WERI-Rb-1 (cell line): ENCODE data around the gene LMOD3.

Experiments
- DNase-seq: peaks from one replicate; pipeline ENCODE4 v3.0.0-alpha.2; 2020
- H3K27ac ChIP-seq: fragments of 250-450 bp; sonication (Bioruptor Pico); 2 replicates; pipeline ENCODE4 v1.5.1; 2020; ENCODE audit warnings: mild to moderate bottlenecking, moderate library complexity
- H3K27me3 ChIP-seq: fragments of 250-450 bp; sonication (Bioruptor Pico); 2 replicates; pipeline ENCODE4 v1.5.1; 2021; ENCODE audit warnings: mild to moderate bottlenecking, low read depth, moderate library complexity; ENCODE audit not compliant: insufficient read depth, severe bottlenecking
- H3K36me3 ChIP-seq: fragments of 250-450 bp; sonication (Bioruptor Pico); 2 replicates; pipeline ENCODE4 v1.5.1; 2020; ENCODE audit warnings: mild to moderate bottlenecking, moderate library complexity
- H3K4me3 ChIP-seq: 2 replicates; pipeline ENCODE4 v1.5.1; 2011; ENCODE audit warnings: low read depth, mild to moderate bottlenecking, control low read depth, low read length
- H3K9me3 ChIP-seq: fragments of 250-450 bp; sonication (Bioruptor Pico); 2 replicates; pipeline ENCODE4 v1.5.1; 2021; ENCODE audit warnings: mild to moderate bottlenecking, moderate library complexity; ENCODE audit not compliant: severe bottlenecking
- CTCF ChIP-seq: IDR thresholded peaks from 2 replicates; pipeline ENCODE4 v1.5.1; 2011; ENCODE audit warnings: low read depth, mild to moderate bottlenecking, control low read depth, inconsistent platforms, low read length

Gene LMOD3

DNA sequence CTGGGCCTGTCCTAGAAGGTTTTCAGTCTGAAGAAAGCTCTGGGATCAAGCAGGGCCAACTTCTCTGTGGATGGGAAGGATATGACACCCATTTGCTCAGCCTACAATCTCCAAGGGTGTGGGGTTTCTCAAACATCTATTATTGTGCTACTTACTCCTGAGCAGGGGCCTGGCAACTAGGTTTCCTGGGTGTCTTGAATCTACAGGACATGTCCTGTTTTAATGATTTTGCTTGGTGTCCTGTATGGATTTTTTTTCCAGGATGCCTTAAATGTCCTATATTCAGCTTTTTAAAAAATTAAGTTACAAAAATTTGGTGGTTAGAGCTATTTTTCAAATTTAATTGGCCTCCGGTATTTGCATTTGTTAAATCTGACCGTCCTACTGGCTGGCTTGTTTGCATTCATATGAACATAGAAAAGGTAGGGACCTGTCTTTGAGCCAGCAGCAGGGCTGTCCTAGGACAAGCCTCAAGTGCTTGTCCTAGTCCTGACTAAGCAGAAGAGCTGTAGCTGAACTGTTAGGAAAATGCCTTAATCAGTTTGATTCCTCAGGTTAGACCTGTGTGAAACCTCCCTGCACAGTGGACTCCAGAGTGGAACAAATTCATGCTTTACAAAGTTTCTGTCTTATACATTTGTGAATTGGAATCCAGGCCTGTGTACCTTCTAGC, 40.0 kb upstream of the LMOD3 start:
- no peak for TF ChIP-seq CTCF
- no peak overlapping the region for H3K4me3 ChIP-seq
- H3K27ac ChIP-seq = no peak overlapping the region
- H3K27me3 ChIP-seq = no peaks in the 10 kb centered on the region
- H3K36me3 ChIP-seq = no peaks in the 10 kb centered on the region
- DNase-seq = no peak
- H3K9me3 ChIP-seq = no peaks in the 10 kb centered on the region

- Histone ChIP-seq H3K9me3 (no peaks in the 10 kb centered on the region), H3K27ac (no peak overlapping the region), H3K36me3 (no peaks in the 10 kb centered on the region), H3K4me3 (no peak overlapping the region), H3K27me3 (no peaks in the 10 kb centered on the region)
- TF ChIP-seq CTCF = peak; percentile 69
- peak; percentile 9 for DNase-seq
These were observed 39.4 kb upstream of the LMOD3 start for GRCh38 chr3:69161587-69162307.

DNA sequence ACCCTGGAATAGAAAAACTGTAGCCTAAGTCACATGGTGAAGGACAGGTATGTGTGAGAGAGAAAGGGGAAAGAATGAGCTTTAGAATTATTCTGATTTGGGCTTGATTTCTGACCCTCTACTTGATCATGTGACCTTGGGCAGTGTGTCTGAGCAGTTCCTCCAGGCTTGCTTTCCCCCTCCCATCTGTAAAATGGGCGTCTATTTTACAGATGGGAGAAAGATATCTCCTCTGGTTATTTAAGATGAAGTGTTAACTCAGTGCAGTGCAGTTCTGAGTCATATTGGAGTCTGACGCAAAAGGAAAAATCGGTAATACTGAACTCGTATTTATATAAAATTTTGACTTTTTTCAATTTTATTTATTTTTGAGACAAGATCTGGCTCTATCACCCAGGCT, 38.1 kb upstream of the LMOD3 start:
- H3K27me3 ChIP-seq = no peaks in the 10 kb centered on the region
- H3K9me3 ChIP-seq = no peaks in the 10 kb centered on the region
- no peaks in the 10 kb centered on the region for H3K36me3 ChIP-seq
- no peak overlapping the region for H3K27ac ChIP-seq
- TF ChIP-seq CTCF = no peak
- no peak for DNase-seq
- H3K4me3 ChIP-seq = no peak overlapping the region

GRCh38 chr3:69160107-69160506, 37.7 kb upstream of the LMOD3 start:
- TF ChIP-seq CTCF = no peak
- no peak for DNase-seq
- Histone ChIP-seq H3K9me3 (no peaks in the 10 kb centered on the region), H3K27me3 (no peaks in the 10 kb centered on the region), H3K36me3 (no peaks in the 10 kb centered on the region), H3K27ac (no peak overlapping the region), H3K4me3 (no peak overlapping the region)

DNA sequence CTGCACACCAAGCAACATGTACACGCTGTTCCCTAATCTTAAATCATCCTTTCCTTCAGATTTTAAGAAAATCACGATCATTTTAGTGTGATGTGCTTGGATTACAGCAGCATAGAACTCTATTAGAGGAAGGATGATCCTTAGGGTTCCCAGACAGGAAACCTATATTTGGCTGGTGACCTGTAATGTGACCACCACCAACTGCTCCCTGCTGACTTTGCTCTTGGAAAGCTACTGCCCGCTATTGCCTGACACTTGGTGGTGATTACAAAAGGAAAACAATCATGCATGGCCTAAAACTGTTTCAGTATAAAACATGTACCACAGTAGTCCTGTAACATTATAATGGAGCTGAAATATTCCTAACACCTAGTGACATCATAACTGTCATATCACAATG, 27.2 kb upstream of the LMOD3 start:
- Histone ChIP-seq H3K27ac (no peak overlapping the region), H3K4me3 (no peak overlapping the region), H3K36me3 (no peaks in the 10 kb centered on the region), H3K27me3 (no peaks in the 10 kb centered on the region), H3K9me3 (no peaks in the 10 kb centered on the region)
- no peak for DNase-seq
- no peak for TF ChIP-seq CTCF

DNA sequence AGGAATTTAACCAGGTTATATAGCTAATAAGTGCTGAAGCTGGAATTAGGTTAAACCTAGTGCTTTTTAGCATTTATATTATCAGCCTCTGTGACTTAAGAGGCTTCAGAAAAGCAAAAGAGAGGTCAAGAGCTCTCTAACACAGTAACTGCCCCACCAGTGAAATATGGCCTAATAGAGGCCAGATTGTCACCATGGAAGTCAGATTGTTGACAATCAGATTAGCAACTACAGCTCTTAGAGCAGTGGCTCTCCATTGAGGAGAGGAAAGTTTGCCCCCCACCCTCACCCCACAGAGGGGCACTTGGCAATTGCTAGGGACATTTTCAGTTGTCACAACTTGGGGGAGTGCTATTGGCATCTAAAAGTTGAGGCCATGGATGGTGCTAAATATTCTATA, 23.3 kb upstream of the LMOD3 start:
- Histone ChIP-seq H3K27ac (no peak overlapping the region), H3K27me3 (no peaks in the 10 kb centered on the region), H3K9me3 (no peaks in the 10 kb centered on the region), H3K4me3 (no peak overlapping the region), H3K36me3 (no peaks in the 10 kb centered on the region)
- DNase-seq = no peak
- TF ChIP-seq CTCF = no peak
